Natural killer cell (primary cell): ENCODE measurements around the gene RAPGEF3. TPM values are rescaled to one million over a fixed set of nuclear protein-coding genes. Genes with fewer than 3 reads are reported as not detected.

ENCODE experiments used
- ATAC-seq, 3 donors: fragments of 150-1000 bp in 2 of 3; fragments of 200-7000 bp in 1 of 3; cut with Tn5 transposase; 1 replicate in 1 of 3; 2 replicates in 2 of 3; pipeline ENCODE4 v1.10.0; 2021; ENCODE audit warnings: mild to moderate bottlenecking in 2 of 3, moderate library complexity in 2 of 3
- DNase-seq, 2 donors: peaks; one replicate each; pipeline versions ENCODE4 v3.0.0 to v3.0.0-alpha.2; 2013 to 2021; ENCODE audit warnings: mixed read lengths in 1 of 2
- H3K27ac ChIP-seq: one replicate; pipeline ENCODE4 v1.5.1; 2013; ENCODE audit warnings: mild to moderate bottlenecking, low read length
- H3K27me3 ChIP-seq: one replicate; pipeline ENCODE4 v1.6.1; 2013; ENCODE audit warnings: low read length; ENCODE audit not compliant: control insufficient read depth, insufficient read depth
- H3K36me3 ChIP-seq: one replicate; pipeline ENCODE4 v1.6.1; 2013; ENCODE audit warnings: low read length; ENCODE audit not compliant: control insufficient read depth, insufficient read depth
- H3K4me1 ChIP-seq: one replicate; pipeline ENCODE4 v1.6.1; 2013; ENCODE audit warnings: low read length; ENCODE audit not compliant: control insufficient read depth, insufficient read depth
- H3K4me3 ChIP-seq: one replicate; pipeline ENCODE4 v1.5.1; 2013; ENCODE audit warnings: low read length
- H3K9me3 ChIP-seq: one replicate; pipeline ENCODE4 v1.6.1; 2013; ENCODE audit warnings: low read length; ENCODE audit not compliant: control insufficient read depth, insufficient read depth
- H3K27ac Mint-ChIP-seq, 2 donors: one replicate each; pipeline ENCODE4 v1.8.0; 2022; ENCODE audit warnings: mild to moderate bottlenecking in 2 of 2, mixed read lengths in 2 of 2, moderate library complexity in 1 of 2
- H3K27me3 Mint-ChIP-seq, 2 donors: one replicate each; pipeline ENCODE4 v1.8.0; 2022; ENCODE audit warnings: low read depth in 2 of 2, mixed read lengths in 2 of 2
- H3K36me3 Mint-ChIP-seq: one replicate; pipeline ENCODE4 v1.8.0; 2022; ENCODE audit warnings: mixed read lengths
- H3K4me1 Mint-ChIP-seq, 2 donors: one replicate each; pipeline ENCODE4 v1.8.0; 2022; ENCODE audit warnings: mixed read lengths in 2 of 2
- H3K4me3 Mint-ChIP-seq: one replicate; pipeline ENCODE4 v1.8.0; 2022; ENCODE audit warnings: mild to moderate bottlenecking, moderate library complexity, mixed read lengths
- H3K9me3 Mint-ChIP-seq, 2 donors: one replicate each; pipeline ENCODE4 v1.8.0; 2022; ENCODE audit warnings: mixed read lengths in 2 of 2
- CTCF ChIP-seq: fragments of 200-600 bp; IDR thresholded peaks from one replicate; pipeline ENCODE4 v1.8.0; 2022; ENCODE audit warnings: antibody characterized with exemption
- WGBS: methylation state at CpG from one replicate; pipeline ENCODE4 v1.1.7; 2013; ENCODE audit warnings: missing lambda C conversion rate; ENCODE audit not compliant: insufficient coverage; 5-methylcytosine and 5-hydroxymethylcytosine counted together
- intact Hi-C: fragments of 100-400 bp; cut with micrococcal nuclease; formaldehyde crosslinking; loops from one replicate; pipeline ENCODE4 v1.14.2; 2022
- total RNA-seq, 4 donors: library from RNA; stranded (reverse); fragments of 120-200 nt in 1 of 4; gene quantifications; one replicate each; pipeline versions ENCODE4 v1.2.3 to v1.2.4, GENCODE V29; 2013 to 2022

RAPGEF3 gene
- total RNA-seq, 3 donors from 2014 or later (not counting 1 experiment from before 2014, with no cell fraction given) = 0.23 to 0.73 (median 0.49) TPM

GRCh38 chr12:47744778-47745436 lies 13.8 kb downstream of the RAPGEF3 start:
- H3K4me1 ChIP-seq = peaks cover 35% of the 10 kb centered on the region
- TF ChIP-seq CTCF = no peak
- Mint-ChIP-seq H3K4me1 (peaks cover 12 to 32% of the 10 kb centered on the region in 2 donors), H3K9me3 (no peaks in the 10 kb centered on the region), H3K36me3 (no peaks in the 10 kb centered on the region), H3K27ac (no peak overlapping the region), H3K4me3 (no peak overlapping the region), H3K27me3 (peaks cover 18% of the 10 kb centered on the region in 2 donors)
- H3K27me3 ChIP-seq = peaks cover 6% of the 10 kb centered on the region
- H3K27ac ChIP-seq = no peak overlapping the region
- no peak for ATAC-seq
- intact Hi-C loops = no loop called here
- WGBS = 79% methylated on average over 8 of the region's 8 CpGs
- H3K4me3 ChIP-seq = no peak overlapping the region
- no peaks in the 10 kb centered on the region for H3K36me3 ChIP-seq
- no peaks in the 10 kb centered on the region for H3K9me3 ChIP-seq
- no peak for DNase-seq

- no peak overlapping the region for H3K4me3 Mint-ChIP-seq
- WGBS = 46% methylated on average over 9 of the region's 10 CpGs
- H3K4me1 Mint-ChIP-seq = peaks cover 17 to 38% of the 10 kb centered on the region in 2 donors
- no peak overlapping the region for H3K27ac Mint-ChIP-seq
- ATAC-seq (no peak), DNase-seq (peak in 1 of 2 donors; percentile 81)
- H3K27me3 ChIP-seq = peaks cover 6% of the 10 kb centered on the region
- H3K36me3 Mint-ChIP-seq = no peaks in the 10 kb centered on the region
- no peak overlapping the region for H3K27ac ChIP-seq
- intact Hi-C loops = no loop called here
- no peaks in the 10 kb centered on the region for H3K36me3 ChIP-seq
- H3K9me3 Mint-ChIP-seq = no peaks in the 10 kb centered on the region
- TF ChIP-seq CTCF = no peak
- no peaks in the 10 kb centered on the region for H3K9me3 ChIP-seq
- peaks cover 18 to 19% of the 10 kb centered on the region in 2 donors for H3K27me3 Mint-ChIP-seq
- peaks cover 41% of the 10 kb centered on the region for H3K4me1 ChIP-seq
- H3K4me3 ChIP-seq = no peak overlapping the region
Measured at GRCh38 chr12:47744005-47744651, 14.6 kb downstream of the RAPGEF3 start.

- whole genome bisulfite sequencing = 87% methylated on average over 9 of the region's 9 CpGs
- no peaks in the 10 kb centered on the region for H3K9me3 ChIP-seq
- no peak overlapping the region for H3K4me3 Mint-ChIP-seq
- no peaks in the 10 kb centered on the region for H3K9me3 Mint-ChIP-seq
- no peaks in the 10 kb centered on the region for H3K36me3 Mint-ChIP-seq
- intact Hi-C loops = loop anchor here (2.0 kb wide), 1 partner anchor 15 kb away; the partner anchor contains the start of gene RAPGEF3
- no peak overlapping the region for H3K27ac ChIP-seq
- ATAC-seq (no peak), DNase-seq (no peak)
- H3K4me3 ChIP-seq = no peak overlapping the region
- H3K27ac Mint-ChIP-seq = no peak overlapping the region
- TF ChIP-seq CTCF = no peak
- H3K4me1 Mint-ChIP-seq = peaks cover 17 to 38% of the 10 kb centered on the region in 2 donors
- H3K36me3 ChIP-seq = no peaks in the 10 kb centered on the region
- peaks cover 18 to 19% of the 10 kb centered on the region in 2 donors for H3K27me3 Mint-ChIP-seq
- peaks cover 6% of the 10 kb centered on the region for H3K27me3 ChIP-seq
- H3K4me1 ChIP-seq = peaks cover 41% of the 10 kb centered on the region
Measured at GRCh38 chr12:47743311-47743860, 15.3 kb downstream of the RAPGEF3 start.
